Measurements from ENCODE around the gene DNM1.

DNM1 gene

DNA sequence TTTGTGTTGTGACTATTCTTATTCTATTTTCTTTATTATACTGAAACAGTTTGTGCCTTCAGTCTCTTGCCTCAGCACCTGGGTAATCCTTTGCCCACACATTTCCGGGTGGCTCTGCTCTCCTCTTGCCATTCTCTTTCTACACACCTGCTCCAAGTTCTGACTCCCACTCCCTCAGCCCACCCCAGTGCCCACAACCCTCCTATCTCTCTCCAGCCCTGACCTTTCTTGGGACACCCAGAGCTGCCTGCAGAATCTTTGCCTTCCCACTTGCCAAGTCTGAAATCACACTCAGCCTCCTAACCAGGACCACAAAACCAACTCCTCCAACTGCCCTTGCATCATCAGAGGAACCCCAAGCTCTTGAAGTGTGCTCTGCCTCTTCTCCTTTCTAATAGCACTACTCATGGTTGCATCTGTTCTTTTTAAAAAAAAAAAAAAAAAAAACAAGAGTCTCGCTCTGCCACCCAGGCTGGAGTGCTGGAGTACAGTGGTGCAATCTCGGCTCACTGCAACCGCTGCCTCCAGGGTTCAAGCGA lies 77.0 kb downstream of the DNM1 start:
- no peak for DNase-seq

DNA sequence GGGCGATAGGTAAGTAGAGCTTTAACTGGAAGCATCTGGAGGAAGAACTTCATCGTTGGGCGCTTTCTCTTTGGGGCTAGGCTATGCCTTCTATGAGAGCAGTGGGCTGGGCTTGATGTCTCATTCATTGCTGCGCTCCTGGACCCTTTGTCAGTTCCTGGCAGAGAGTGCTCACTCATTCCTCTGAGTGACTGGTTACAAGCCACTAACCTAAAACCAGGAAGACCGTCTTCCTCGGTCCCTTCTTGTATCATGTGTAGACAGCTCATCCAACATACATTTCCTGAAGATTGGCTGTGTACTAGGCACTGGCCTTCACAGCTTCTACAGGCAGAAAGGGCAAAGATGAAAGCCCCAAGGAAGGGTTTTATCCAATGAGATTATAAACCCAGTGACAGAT lies 79.3 kb downstream of the DNM1 start:
- DNase-seq, result no peak

DNA sequence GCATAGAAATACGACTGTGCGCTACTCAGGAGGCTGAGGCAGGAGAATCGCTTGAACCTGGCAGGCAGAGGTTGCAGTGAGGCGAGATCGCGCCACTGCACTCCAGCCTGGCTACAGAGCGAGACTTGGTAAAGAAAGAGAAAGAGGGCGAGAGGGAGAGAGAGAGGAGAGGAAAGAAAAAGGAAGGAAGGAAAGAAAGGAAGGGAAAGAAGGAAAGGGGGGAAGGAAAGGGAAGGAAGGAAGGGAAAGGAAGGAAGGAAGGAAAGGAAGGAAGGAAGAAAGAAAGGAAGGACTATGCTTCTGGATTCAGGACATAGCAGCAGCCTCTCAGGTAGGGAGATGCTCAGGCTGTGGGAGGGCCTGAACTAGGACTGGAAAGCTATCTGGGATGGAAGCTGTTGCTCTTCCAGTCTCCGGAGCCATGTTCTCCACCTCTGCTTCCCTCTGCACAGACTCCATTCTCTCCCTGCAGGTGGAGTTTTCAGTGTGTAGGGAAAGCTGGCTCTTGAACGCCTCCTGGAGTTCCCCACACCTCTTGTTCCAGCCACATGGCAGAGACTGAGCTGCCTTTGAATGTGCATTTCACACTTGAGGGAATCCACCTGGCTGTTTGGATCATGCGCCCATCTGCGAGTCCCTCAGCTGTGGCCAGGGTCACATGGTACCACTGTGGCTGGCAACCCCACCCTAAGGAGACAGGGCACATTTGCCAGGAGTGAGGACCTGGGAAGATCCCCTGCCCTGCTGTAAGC lies 82.0 kb downstream of the DNM1 start:
- no peak for DNase-seq

DNA sequence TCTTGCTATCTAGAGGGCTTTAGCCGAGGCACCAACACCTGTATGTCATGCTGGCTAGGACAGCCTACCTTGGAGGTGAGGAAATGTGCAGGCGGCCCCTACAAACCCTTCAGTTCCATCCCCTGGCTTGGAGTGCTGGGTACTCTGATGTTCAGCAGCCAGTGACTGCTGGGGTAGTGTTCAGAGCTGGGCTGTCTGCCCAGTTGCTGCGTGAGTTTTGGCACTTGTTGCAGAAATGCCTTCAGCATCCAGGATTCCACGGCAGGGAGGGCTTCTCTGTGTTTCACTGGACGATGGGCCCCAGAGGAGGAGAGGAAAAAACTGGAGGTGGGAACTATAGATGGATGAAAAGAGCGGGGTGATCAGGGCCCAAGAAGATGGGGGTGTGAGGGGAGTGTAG lies 83.3 kb downstream of the DNM1 start:
- DNase-seq, result no peak

DNA sequence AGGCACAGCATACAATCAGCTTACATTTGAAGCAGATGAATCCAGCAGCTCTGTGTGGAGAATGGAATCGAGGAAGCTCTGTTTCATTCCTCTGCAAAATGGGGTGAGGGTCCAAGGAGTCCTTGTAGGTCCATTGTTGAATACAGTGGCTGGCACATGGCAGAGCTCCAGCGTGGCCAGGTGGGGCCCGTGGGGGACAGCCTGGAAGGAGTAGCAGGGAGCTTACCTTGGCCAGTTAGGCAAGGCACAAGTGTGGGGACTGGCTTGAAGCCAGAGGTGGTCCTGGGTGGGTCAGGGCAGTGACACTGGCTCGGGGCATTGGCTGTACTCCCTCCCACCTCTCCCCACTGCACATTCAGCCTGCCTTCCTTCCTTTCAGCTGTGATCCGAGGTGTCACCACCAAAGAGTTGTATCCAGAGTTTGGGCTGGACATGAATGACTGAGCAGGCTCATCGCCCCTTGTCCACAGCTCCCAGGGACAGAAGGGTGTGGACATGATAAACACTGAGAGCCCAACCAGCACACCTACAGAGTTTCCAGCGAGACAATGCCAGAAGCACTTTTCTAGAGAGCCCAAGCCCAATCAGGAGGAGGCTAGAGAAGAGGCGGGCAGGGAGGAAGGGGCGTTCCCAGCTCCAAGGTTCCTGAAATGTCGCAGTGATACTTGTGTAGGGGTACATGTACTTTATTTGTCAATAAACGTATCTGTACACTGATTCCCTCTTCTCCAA lies 85.3 kb downstream of the DNM1 start:
- no peak for DNase-seq

DNA sequence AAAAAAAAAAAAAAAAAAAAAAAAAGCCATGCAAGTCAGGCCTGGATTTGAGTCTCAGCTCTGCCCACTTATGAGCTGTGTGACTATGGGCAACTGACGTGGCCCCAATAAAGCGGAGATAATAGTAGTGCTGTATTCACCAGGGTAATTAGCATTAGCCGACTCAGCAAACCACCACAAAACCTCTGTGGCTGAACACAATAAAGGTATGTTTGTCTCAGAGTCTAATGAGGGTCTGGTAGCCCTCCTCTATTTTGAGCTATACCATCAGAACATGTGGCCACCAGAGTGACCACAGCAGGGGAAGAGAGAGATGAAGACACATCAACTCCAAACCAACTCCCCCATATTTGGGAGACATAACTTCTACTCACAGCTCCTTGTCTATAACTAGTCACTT lies 88.8 kb downstream of the DNM1 start:
- DNase-seq, result no peak

DNA sequence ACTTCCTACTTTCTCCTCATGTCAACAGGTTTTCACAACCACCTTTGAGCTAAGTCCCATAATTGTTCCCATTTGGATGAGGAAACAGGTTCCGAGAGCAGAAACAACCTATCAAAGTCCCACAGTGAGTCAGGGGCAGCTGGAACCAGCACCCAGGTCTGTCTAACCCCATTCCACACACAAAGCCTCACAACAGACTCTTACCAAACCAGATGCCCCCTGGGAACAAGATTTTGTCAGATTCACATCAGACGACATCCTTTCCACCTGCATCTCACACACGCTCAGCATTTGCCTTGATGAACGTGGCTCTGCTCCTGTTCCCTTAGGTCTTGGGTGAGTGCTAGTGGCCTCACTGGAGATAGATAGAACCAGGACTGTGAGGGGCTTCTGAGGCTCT lies 89.9 kb downstream of the DNM1 start:
- no peak for DNase-seq

DNA sequence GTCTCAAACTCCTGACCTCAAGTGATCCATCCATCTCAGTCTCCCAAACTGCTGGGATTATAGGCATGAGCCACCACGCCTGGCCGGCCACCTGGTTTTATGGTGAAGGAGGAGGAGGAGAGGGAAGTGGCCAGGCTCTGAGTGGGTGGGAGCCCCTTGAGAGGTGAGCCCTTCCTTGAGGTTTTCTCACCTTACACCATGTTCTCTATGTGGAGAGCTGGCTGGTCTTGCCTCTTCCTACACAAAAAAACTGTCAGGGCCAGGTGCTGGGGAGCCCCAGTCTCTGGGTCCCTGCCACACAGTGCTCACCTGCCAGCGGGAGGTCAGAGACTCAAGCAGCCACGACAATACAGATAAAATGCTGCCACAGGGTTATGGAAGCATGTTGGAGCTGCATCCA lies 91.0 kb downstream of the DNM1 start:
- no peak for DNase-seq

DNA sequence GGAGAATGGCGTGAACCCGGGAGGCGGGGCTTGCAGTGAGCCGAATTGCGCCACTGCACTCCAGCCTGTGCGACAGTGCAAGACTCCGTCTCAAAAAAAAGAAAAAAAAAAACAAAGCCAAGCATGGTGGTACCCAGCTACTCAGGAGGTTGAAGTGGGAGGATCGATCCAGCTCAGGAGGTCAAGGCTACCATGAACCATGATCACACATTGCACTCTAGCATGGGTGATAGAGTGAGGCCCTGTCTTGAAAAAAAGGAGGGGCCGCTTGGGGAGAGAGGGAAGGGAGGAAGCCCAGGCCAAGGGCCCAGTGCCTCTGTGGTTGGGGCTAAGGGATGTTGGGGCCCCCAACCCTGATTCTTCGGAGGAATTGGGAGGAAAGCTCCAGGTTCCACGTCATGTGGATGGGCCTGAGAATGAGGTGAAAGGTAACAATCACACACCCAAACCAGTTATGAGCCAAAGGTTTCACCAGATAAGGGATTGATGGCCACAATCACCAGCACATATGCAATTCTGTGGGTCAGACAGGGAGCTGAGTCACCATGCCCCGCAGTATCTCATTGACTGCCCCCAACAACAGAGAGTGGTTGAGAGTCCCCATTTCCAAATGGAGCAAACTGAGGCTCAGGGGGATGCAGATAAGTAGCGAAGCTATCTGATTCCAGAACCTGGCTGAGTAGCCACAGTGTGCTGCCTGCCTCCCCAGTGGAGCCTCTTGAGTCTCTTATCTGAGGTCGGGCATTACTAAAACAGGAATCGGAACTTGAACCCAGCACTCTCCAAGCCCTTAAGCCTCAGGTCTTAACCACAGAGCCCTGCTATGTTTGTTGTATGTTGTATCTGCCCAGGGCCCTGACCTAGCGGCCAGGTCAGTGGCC lies 93.4 kb downstream of the DNM1 start:
- no peak for DNase-seq

DNA sequence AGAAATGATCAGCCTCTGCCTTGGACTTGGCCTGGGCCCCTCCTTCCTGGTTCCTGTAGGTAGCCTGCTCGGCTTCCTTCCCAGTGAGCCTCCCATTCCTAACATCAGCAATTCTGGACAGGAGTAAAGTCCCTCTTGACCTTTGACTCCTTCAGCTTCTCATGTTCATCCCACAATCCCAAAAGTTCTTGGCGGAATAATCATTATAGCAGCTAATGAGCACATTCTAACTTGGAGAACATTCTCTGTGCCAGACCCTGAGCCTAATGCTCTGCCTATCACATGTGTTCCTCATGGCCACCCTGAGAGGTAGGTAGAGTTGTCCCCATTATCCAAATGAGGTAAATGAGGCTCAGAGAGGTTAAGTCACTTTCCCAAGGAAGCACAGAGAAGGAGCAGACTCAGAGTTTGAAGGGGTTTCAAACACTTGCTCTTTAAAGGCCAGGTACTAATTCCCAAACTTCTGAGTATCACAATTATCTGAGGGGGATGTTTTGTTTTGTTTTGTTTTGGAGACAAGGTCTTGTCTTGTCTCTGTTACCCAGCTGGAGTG lies 94.1 kb downstream of the DNM1 start:
- DNase-seq, result no peak

DNA sequence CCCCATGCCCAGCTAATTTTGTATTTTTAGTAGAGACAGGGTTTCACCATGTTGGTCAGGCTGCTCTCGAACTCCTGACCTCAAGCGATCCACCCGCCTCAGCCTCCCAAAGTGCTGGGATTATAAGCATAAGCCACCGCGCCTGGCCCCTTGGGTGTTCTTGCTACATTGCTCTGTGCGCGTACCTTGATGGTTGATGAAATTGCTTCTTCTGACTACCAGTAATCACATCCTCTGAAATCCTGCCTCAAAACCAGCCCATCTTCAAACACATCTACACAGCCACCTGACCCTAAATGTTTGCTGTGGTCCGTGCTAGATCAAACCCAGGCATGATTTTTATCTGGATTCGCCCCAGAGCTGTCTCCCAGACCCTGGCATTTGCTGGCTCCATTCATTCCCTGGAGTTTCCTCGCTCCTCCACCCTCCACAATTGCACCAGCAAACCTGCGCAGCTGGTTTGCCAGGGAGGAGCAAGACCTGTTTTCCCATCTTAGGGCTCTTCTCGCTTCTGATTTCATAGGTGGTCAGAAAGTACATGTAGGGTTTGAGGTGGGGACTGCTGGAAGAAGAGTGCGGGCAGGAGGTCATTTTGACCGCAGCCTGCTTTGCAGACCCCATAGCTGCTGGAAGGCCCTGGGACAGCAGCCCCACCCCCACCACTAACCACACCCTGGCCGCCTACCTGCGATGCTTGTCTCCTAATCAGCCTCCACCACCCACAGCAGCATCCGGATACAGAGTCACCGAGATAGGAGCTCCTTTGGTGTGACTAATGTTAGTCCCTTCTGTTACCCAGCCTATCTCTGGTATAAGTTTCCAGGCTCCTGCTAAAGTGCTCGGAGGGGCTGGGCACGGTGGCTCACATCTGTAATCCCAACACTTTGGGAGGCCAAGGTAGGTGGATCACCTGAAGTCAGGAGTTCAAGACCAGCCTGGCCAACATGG lies 95.6 kb downstream of the DNM1 start:
- no peak for DNase-seq

DNA sequence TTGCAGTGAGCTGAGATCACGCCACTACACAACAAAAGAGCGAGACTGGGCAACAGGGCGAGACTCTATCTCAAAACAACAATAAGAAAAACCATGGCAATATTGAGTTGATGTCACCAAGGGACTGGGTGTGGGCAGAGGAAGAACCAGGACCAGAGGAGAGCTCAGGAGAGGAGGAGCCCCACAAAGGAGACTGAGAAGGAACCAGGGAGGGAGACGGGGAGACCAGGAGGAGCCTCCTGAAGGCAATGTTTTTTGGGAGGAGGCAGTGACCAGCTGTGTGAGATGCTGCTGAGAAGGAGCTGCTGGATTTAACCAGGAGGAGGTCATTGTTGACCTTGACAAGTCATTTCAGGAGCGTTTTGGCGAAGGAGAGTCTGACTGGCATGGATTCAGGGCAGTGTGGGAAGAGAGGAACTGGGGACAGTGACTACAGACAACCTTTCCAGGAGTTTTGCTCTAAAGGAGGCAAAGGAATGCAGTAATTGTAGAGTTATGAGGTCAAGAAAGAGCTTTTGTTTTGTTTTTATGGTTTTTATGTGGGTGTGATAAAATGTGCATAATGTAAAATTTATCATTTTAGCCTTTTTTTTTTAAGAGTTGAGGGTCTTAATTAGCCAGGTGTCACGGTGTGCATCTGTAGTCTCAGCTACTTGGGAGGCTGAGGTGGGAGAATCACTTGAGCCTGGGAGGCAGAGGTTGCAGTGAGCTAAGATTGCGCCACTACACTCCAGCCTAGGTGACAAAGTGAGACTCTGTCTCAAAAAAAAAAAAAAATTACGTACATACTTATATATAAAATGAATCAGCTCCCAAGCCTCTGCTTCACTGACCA lies 101.2 kb downstream of the DNM1 start:
- no peak for DNase-seq
